Measurements from ENCODE around the gene RPLP1. TPM values are rescaled to one million over a fixed set of nuclear protein-coding genes. Genes with fewer than 3 reads are reported as not detected.

Gene RPLP1
- total RNA-seq, 4 donors from 2014 or later: 849 to 1,174 (median 925) TPM

GRCh38 chr15:69499521-69500211, 47.0 kb downstream of the RPLP1 start:
- in situ Hi-C loops (cut with MboI; ENCODE audit: low sequenced_read_pairs in 4 of 4): no loop called here

GRCh38 chr15:69500339-69500738, 47.7 kb downstream of the RPLP1 start:
- Histone ChIP-seq H3K4me3 (no peak overlapping the region), H3K9me3 (no peaks in the 10 kb centered on the region), H3K36me3 (no peaks in the 10 kb centered on the region), H3K27ac (peak overlapping the region; percentile 35 to 68 (median 52)), H3K27me3 (no peaks in the 10 kb centered on the region), H3K4me1 (peaks cover 4 to 14% of the 10 kb centered on the region in 2 donors)
- ATAC-seq (peak in 1 of 2 donors; percentile 34), DNase-seq (no peak)
- intact Hi-C loops (cut with DNase I; ENCODE audit: low total_unique reads) (no loop called here), in situ Hi-C loops (cut with MboI; ENCODE audit: low sequenced_read_pairs in 4 of 4) (no loop called here)
- TF ChIP-seq POLR2A (IDR thresholded peaks at IDR 0.05) (no peak), CTCF (IDR thresholded peaks at IDR 0.05 in 4 of 5, conservative IDR thresholded peaks at IDR 0.05 in 1 of 5) (no peak)

More at GRCh38 chr15:69499521-69500211, 47.0 kb downstream of the RPLP1 start:
- H3K27ac ChIP-seq: peak overlapping the region; percentile 35 to 68 (median 52)
- H3K9me3 ChIP-seq: no peaks in the 10 kb centered on the region
- no peaks in the 10 kb centered on the region for H3K27me3 ChIP-seq
- intact Hi-C loops (cut with DNase I; ENCODE audit: low total_unique reads): no loop called here
- ATAC-seq (peak; percentile 86 to 91), DNase-seq (peak in 1 of 2 donors; percentile 42)
- no peak overlapping the region for H3K4me3 ChIP-seq
- no peaks in the 10 kb centered on the region for H3K36me3 ChIP-seq
- H3K4me1 ChIP-seq: peaks cover 4 to 14% of the 10 kb centered on the region in 2 donors
- TF ChIP-seq POLR2A (IDR thresholded peaks at IDR 0.05) (peak; percentile 15 to 42), CTCF (IDR thresholded peaks at IDR 0.05 in 4 of 5, conservative IDR thresholded peaks at IDR 0.05 in 1 of 5) (no peak)

- Histone ChIP-seq H3K36me3 (no peaks in the 10 kb centered on the region), H3K27me3 (no peaks in the 10 kb centered on the region), H3K4me1 (peaks cover 4 to 14% of the 10 kb centered on the region in 2 donors), H3K27ac (no peak overlapping the region), H3K4me3 (no peak overlapping the region), H3K9me3 (no peaks in the 10 kb centered on the region)
- ATAC-seq (no peak), DNase-seq (no peak)
- in situ Hi-C loops (cut with MboI; ENCODE audit: low sequenced_read_pairs in 4 of 4) (no loop called here), intact Hi-C loops (cut with DNase I; ENCODE audit: low total_unique reads) (no loop called here)
- TF ChIP-seq CTCF (IDR thresholded peaks at IDR 0.05 in 4 of 5, conservative IDR thresholded peaks at IDR 0.05 in 1 of 5) (no peak), POLR2A (IDR thresholded peaks at IDR 0.05) (no peak)
Measured at GRCh38 chr15:69501456-69501855, 48.8 kb downstream of the RPLP1 start.

- Histone ChIP-seq H3K4me3 (no peak overlapping the region), H3K4me1 (peaks cover 4 to 14% of the 10 kb centered on the region in 2 donors), H3K27ac (no peak overlapping the region), H3K27me3 (no peaks in the 10 kb centered on the region), H3K36me3 (no peaks in the 10 kb centered on the region), H3K9me3 (no peaks in the 10 kb centered on the region)
- ATAC-seq (no peak), DNase-seq (no peak)
- intact Hi-C loops (cut with DNase I; ENCODE audit: low total_unique reads): no loop called here
- TF ChIP-seq POLR2A (IDR thresholded peaks at IDR 0.05) (no peak), CTCF (IDR thresholded peaks at IDR 0.05 in 4 of 5, conservative IDR thresholded peaks at IDR 0.05 in 1 of 5) (no peak)
- in situ Hi-C loops (cut with MboI; ENCODE audit: low sequenced_read_pairs in 4 of 4): no loop called here
Measured at GRCh38 chr15:69502470-69503045, 49.9 kb downstream of the RPLP1 start.
